ENCODE results near the gene METTL17. TPM values are rescaled to one million over a fixed set of nuclear protein-coding genes. Genes with fewer than 3 reads are reported as not detected.

METTL17 gene
- total RNA-seq, 1 donor from 2014 or later = 44.5 TPM

DNA sequence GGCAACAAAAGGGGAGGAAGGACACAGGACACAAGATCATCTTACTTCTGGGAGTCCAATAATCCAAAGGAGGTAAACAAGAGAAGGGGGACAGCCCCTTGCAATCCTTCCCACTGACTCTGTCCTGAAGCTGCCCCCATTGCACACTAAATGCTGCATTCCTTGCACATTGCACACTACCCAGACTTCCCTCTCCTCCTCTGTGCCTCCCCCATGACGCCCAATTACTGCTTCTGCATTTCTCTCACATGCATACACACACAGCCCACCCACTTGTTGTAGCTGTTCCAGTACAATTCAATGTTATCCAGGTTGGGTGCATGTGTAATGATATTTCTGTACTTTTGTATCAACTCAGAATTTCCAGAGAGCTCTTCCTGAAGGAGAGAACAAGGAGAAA, 29.6 kb downstream of the METTL17 start:
- intact Hi-C loops (cut with DNase I) = no loop called here
- DNase-seq (ENCODE audit: missing footprints) = no peak
- no peak for ATAC-seq

DNA sequence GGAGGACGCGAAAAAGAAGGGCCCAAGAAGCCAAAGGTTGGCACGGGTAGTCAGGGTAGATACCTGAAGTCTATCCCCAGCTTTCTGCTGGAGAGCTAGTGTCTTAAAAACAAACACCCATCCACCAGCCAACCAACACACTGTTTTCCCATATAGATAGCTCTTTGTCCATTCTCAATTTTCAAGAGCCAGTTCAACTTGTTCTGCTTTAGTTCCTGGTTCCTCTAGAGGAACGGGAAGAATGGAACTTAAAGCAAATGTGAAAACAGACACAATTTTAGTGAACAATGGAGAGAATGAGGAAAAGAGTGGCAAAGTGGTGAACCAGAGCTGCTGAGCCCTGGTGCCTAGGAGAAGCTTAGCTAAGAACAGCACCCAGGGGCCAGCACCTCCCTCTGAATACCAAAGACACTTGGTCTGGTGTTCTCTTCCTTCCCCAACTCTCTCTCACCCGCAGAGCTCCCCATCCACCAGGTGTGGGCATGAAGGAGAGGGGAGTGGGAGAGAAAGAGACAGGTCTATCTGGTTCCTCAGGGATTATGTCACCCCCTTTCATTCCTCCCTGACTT, 31.3 kb downstream of the METTL17 start:
- ATAC-seq = no peak
- intact Hi-C loops (cut with DNase I) = no loop called here

GRCh38 chr14:21022686-21023085, 32.9 kb downstream of the METTL17 start:
- no peak for DNase-seq (ENCODE audit: missing footprints)
- intact Hi-C loops (cut with DNase I) = no loop called here
- ATAC-seq = no peak

More for the DNA sequence above, 31.3 kb downstream of the METTL17 start:
- DNase-seq (ENCODE audit: missing footprints) = no peak

- ATAC-seq (no peak), DNase-seq (ENCODE audit: missing footprints) (no peak)
- intact Hi-C loops (cut with DNase I) = no loop called here
Observed at GRCh38 chr14:21023174-21023573, 33.4 kb downstream of the METTL17 start.

DNA sequence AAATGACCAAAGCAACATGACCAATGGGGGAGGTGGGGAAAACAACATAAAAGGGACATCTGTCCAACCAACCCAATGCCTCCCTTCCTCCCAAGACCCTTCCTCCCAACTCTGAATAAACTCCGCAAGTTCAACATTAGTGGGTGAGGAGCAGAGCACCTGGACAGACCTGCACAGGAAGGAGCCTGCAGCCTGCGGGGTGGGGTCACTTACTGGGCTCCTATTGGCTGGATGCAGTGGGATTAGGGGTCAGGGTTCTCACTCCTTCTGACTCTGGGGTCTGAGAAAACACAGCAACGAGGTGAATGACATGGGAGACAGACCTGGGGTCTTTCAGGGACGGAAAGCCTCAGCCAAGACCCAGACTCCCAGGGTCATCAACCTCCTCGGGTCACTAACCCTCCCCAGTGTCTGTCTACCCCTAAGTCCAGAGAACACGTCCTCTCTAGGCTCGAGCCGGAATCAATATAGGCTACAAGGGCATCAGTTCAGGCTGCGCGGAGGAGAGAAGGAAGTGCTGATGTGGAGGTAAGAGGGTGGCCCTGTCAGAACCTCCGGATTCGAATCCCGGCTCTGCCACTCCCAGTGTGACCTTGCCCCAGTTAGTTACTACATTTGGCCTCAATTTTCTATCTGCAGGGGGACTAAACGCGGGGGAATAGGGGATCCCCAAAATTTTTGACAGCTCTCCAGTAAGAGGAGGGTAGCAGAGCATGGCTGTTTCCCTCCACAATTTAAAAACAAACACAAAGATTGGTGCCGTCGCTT, 34.2 kb downstream of the METTL17 start:
- peak; percentile 6 for ATAC-seq
- intact Hi-C loops (cut with DNase I) = no loop called here
- DNase-seq (ENCODE audit: missing footprints) = no peak

- DNase-seq (ENCODE audit: missing footprints) (peak; percentile 93), ATAC-seq (peak; percentile 87)
- intact Hi-C loops (cut with DNase I) = loop anchor here (1.0 kb wide), 1 partner anchor 15 kb away; no protein-coding TSS in a partner anchor
Observed at GRCh38 chr14:21024585-21025370, 35.0 kb downstream of the METTL17 start, which contains the start of gene NDRG2. Gene NDRG2 (minus strand): TSS chr14:21025061. CDS start chr14:21023315, 1,746 bp downstream.

GRCh38 chr14:21025371-21026273, 35.8 kb downstream of the METTL17 start:
- intact Hi-C loops (cut with DNase I) = loop anchor here (1.0 to 2.0 kb wide), 2 partner anchors 14 to 45 kb away; partner anchors contain the start of gene ARHGEF40
- peak; percentile 92 for DNase-seq (ENCODE audit: missing footprints)
- peak; percentile 75 for ATAC-seq

DNA sequence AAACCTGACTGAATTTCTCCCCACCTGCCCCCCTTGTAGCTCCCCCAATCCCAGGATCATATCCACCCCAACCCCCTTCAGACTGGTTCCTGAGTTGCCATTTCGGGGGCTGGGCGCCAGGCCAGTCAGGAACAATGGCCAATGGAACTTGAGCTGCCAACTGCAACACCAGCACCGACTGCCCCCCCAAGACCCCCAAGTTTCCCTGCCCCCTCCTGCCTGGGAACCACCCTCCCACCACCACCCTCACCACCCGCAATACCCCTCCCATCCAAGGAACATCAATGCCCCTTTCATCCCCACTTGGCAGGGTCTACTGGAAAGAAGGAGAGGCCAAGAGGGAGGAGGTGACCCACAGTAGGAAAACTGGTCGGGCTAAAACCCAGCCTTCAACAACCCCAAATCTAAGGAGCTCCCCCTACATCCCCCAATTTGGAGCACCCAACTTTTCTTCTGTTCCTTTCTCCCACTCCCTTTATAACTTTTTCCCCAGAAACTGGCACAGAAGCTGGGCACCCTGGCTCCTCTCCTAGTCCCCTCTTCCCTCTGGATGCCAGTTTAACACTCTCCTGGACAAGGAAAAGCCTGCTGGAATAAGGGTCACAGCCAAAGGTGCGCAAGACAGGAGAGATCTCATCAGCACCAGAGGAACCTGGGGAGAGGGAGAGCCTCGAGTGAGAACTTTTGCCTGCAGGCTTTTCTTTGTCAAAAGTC, 36.7 kb downstream of the METTL17 start:
- DNase-seq (ENCODE audit: missing footprints) = no peak
- no peak for ATAC-seq
- intact Hi-C loops (cut with DNase I) = loop anchor here (2.0 kb wide), 1 partner anchor 44 kb away; the partner anchor contains the start of gene ARHGEF40

- DNase-seq (ENCODE audit: missing footprints) (no peak), ATAC-seq (no peak)
- intact Hi-C loops (cut with DNase I) = loop anchor here (2.0 kb wide), 1 partner anchor 44 kb away; the partner anchor contains the start of gene ARHGEF40
Observed at GRCh38 chr14:21026988-21027315, 37.2 kb downstream of the METTL17 start.

GRCh38 chr14:21029917-21030316, 40.1 kb downstream of the METTL17 start, which contains the start of gene TPPP2:
Gene TPPP2 (plus strand): TSS chr14:21030217. CDS start chr14:21030582, 365 bp downstream.
- ATAC-seq = no peak
- intact Hi-C loops (cut with DNase I) = no loop called here
- DNase-seq (ENCODE audit: missing footprints) = no peak

DNA sequence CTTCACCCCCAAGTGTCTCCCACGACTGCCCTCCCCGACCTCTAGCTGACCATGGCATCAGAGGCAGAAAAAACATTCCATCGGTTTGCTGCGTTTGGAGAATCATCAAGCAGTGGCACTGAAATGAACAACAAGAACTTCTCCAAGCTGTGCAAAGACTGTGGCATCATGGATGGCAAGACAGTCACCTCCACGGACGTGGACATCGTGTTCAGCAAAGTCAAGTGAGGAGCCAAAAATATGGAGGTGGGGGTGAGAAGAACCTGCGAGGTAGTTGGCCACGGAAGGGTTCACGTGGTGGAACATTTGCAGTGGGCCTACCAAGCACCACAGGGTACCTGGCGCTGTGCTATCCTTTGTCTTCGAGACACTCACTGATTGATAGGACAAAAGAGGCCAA, 40.8 kb downstream of the METTL17 start:
- intact Hi-C loops (cut with DNase I) = no loop called here
- no peak for DNase-seq (ENCODE audit: missing footprints)
- no peak for ATAC-seq

DNA sequence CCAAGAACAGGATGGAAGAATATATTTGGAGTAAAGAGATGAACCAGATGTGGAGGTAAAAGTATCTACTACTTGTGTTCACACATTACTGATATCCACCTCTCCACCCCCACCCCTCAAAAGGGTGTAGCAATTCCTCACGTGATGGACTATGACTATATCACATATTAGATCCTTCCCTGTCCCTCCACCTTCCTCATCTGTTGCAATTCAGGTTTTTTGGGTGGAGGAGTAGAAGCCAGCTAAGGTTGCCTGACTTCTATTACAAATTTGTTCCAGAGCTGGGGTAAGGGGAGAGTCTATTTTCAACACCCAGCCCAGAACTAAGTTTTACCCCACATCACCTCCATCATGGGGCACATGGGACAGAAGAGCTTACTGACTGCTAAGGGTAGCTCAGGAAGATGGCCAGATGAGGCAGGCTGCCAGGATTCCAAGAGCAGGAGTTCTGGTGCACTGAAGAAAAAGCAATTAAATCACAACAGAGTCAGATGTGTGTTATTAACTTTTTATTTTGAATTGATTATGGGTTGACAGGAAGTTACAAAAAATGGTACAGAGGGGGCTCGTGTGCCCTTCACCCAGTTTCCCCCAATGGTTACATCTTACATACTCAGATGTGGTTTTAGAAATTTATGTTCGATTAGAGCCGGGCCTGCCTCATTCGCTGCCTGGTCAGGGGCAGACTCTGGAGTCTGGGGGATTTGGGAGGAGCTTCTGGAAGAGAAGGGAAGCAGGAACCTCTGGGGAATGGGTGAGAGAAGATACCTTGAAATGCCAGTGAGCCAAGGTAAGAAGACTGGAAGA, 42.7 kb downstream of the METTL17 start:
- ATAC-seq (no peak), DNase-seq (ENCODE audit: missing footprints) (no peak)
- intact Hi-C loops (cut with DNase I) = no loop called here

- DNase-seq (ENCODE audit: missing footprints) = no peak
- intact Hi-C loops (cut with DNase I) = no loop called here
- ATAC-seq = no peak
Observed at GRCh38 chr14:21033133-21033698, 43.4 kb downstream of the METTL17 start.

DNA sequence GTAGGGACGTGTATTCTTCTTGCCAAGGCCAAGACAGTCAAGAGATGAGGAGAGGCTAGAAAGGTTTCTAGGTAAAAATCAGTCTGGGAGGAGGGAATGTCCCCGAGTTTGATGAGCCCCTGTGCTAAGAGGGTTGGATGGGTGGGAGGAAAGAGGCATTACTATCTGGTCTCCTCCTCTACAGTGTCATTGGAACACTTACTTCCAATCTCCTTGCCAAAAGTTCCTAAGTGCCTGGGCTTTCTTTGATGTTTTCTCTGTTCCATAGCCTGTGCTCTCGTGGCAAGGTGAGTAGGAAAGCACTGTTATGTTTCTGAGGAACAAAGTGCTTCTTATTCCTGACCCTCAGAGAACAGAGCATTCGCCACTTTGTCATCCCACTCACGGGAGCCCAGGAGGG, 44.9 kb downstream of the METTL17 start, which contains the start of gene RNASE13:
Gene RNASE13 (minus strand): TSS at position 101 of the 400 bp plus-strand sequence. CDS start 519 bp downstream, outside the sequence.
- intact Hi-C loops (cut with DNase I) = no loop called here
- ATAC-seq (no peak), DNase-seq (ENCODE audit: missing footprints) (no peak)

DNA sequence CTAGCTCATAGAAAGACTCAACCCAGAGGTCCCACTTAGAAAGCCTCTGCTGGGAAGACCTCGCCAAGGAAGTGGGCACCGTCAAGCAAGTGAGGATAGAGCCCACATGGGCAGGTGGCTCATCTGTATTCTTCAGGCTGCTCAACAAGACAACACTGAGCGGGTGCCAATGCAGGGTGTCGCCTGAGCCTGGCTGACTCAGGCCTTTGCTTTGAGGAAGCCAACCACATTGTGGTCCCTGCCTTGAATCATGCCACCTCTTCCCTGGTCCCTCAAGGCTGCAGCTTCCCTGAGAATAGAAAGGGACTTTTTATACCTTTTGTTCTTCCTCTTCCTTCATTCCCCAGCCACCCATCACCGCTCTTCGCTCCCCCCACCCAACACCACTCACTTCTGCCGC, 47.0 kb downstream of the METTL17 start:
- ATAC-seq = no peak
- no peak for DNase-seq (ENCODE audit: missing footprints)
- intact Hi-C loops (cut with DNase I) = no loop called here

DNA sequence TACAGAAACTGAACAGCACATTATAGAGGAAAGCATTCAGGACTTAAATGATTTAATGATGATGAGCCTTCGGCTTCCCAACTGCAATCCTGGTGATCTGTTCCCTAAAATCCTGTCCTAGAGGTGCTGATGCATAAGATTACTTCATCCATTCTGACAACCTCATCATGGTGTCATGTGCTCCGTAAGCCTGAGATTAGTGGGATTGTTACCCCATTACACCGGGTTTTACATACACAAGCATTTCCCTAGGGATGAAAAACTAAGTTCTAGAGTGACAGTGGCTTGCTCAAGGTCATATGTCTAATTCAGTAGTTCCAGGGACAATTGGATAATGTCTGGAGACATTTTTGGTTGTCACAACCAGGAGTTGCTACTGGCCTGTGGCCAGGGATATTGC, 47.4 kb downstream of the METTL17 start:
- ATAC-seq (no peak), DNase-seq (ENCODE audit: missing footprints) (no peak)
- intact Hi-C loops (cut with DNase I) = no loop called here

All from Right ventricle myocardium inferior (tissue), 1 donor.